NCI-H2107 (cell line): Measurements from ENCODE around the gene ZSCAN5B.
"Not testable (repeated sequence)": the region's sequence is repeated elsewhere in the genome, so short reads cannot be mapped to it uniquely, and the experiment has no call there.

Source experiments
- DNase-seq: peaks from one replicate; lab custom pipeline; 2025; lab: John Stamatoyannopoulos, UW

The ZSCAN5B gene

GRCh38 chr19:56175861-56176307, 21.7 kb downstream of the ZSCAN5B start, which contains the start of gene GALP:
Gene GALP, plus strand, starts transcription at chr19:56176008. Its CDS starts 1,101 bp downstream, at chr19:56177109.
- DNase-seq, result not testable (repeated sequence)

- no peak for DNase-seq
Measured at GRCh38 chr19:56174550-56174949, 23.0 kb downstream of the ZSCAN5B start.

GRCh38 chr19:56174086-56174485, 23.5 kb downstream of the ZSCAN5B start:
- DNase-seq, result no peak

- DNase-seq, result no peak
Measured at GRCh38 chr19:56170261-56170660, 27.3 kb downstream of the ZSCAN5B start.

- DNase-seq, result no peak
Measured at GRCh38 chr19:56167064-56167578, 30.5 kb downstream of the ZSCAN5B start.

- DNase-seq, result no peak
Measured at GRCh38 chr19:56163097-56163496, 34.5 kb downstream of the ZSCAN5B start.

- no peak for DNase-seq
Measured at GRCh38 chr19:56162258-56162657, 35.3 kb downstream of the ZSCAN5B start.

- no peak for DNase-seq
Measured at GRCh38 chr19:56161534-56161933, 36.0 kb downstream of the ZSCAN5B start.

- DNase-seq, result no peak
Measured at GRCh38 chr19:56159622-56160271, 37.8 kb downstream of the ZSCAN5B start.

GRCh38 chr19:56159009-56159559, 38.5 kb downstream of the ZSCAN5B start:
- DNase-seq, result no peak

GRCh38 chr19:56158170-56158757, 39.3 kb downstream of the ZSCAN5B start:
- no peak for DNase-seq

GRCh38 chr19:56156768-56157167, 40.8 kb downstream of the ZSCAN5B start:
- no peak for DNase-seq

GRCh38 chr19:56155124-56155687, 42.4 kb downstream of the ZSCAN5B start:
- no peak for DNase-seq

- no peak for DNase-seq
Measured at GRCh38 chr19:56153507-56153906, 44.1 kb downstream of the ZSCAN5B start.

GRCh38 chr19:56152644-56153043, 44.9 kb downstream of the ZSCAN5B start:
- no peak for DNase-seq

- no peak for DNase-seq
Measured at GRCh38 chr19:56150358-56150757, 47.2 kb downstream of the ZSCAN5B start.

GRCh38 chr19:56149656-56150038, 47.9 kb downstream of the ZSCAN5B start:
- no peak for DNase-seq

GRCh38 chr19:56148955-56149655, 48.5 kb downstream of the ZSCAN5B start:
- not testable (repeated sequence) for DNase-seq

GRCh38 chr19:56148096-56148495, 49.5 kb downstream of the ZSCAN5B start:
- no peak for DNase-seq

GRCh38 chr19:56147307-56147706, 50.3 kb downstream of the ZSCAN5B start:
- DNase-seq, result no peak

- no peak for DNase-seq
Measured at GRCh38 chr19:56146904-56147303, 50.7 kb downstream of the ZSCAN5B start.

GRCh38 chr19:56145698-56146097, 51.9 kb downstream of the ZSCAN5B start:
- DNase-seq, result no peak
